PC-9 (cell line): ENCODE data around the gene ELMO1. TPM values are rescaled to one million over a fixed set of nuclear protein-coding genes. Genes with fewer than 3 reads are reported as not detected.

Experiments used
- BruUV-seq: library from RNA; stranded (reverse); fragments of 400-500 nt; replicated peaks from 2 replicates; lab custom pipeline; 2021; lab: Mats Ljungman, UMichigan
- CTCF ChIA-PET: fragments of 300-600 bp; sonication (Branson Sonifier 250); formaldehyde crosslinking; loops from one replicate; lab custom pipeline; 2022; ENCODE audit warnings: antibody characterized with exemption; lab: Charles Lee
- POLR2A ChIA-PET: fragments of 300-600 bp; sonication (Branson Sonifier 250); formaldehyde crosslinking; loops from one replicate; lab custom pipeline; 2022; ENCODE audit warnings: antibody characterized with exemption; ENCODE audit not compliant: unreplicated experiment; lab: Charles Lee
- DNase-seq, 2 experiments: peaks; one replicate each; pipeline versions ENCODE4 v3.0.0 to v3.0.0-alpha.2; 2015 to 2022; ENCODE audit warnings: mixed read lengths in 1 of 2
- H2AFZ ChIP-seq: fragments of 200-600 bp; sonication (generic); 2 replicates; pipeline ENCODE4 v1.8.1; 2017; ENCODE audit warnings: antibody characterized with exemption
- H3F3A ChIP-seq: fragments of 200-600 bp; sonication (generic); 2 replicates; pipeline ENCODE4 v1.8.1; 2017; ENCODE audit warnings: antibody characterized with exemption, mild to moderate bottlenecking, low read depth; ENCODE audit not compliant: insufficient read depth
- H3K27ac ChIP-seq: fragments of 200-600 bp; sonication (generic); 2 replicates; pipeline ENCODE4 v1.6.1; 2016; ENCODE audit warnings: mixed run types
- H3K27me3 ChIP-seq: fragments of 200-600 bp; sonication (generic); 2 replicates; pipeline ENCODE4 v1.6.1; 2016; ENCODE audit warnings: low read depth, mixed run types; ENCODE audit not compliant: insufficient read depth
- H3K36me3 ChIP-seq: fragments of 200-600 bp; sonication (generic); 2 replicates; pipeline ENCODE4 v1.6.1; 2016; ENCODE audit warnings: low read depth, mixed run types
- H3K4me1 ChIP-seq: fragments of 200-600 bp; sonication (generic); replicated peaks from 2 replicates; pipeline ENCODE4 v1.6.1; 2016; ENCODE audit warnings: mixed run types; ENCODE audit not compliant: insufficient read depth
- H3K4me2 ChIP-seq: fragments of 200-600 bp; sonication (generic); 2 replicates; pipeline ENCODE4 v1.6.1; 2017; ENCODE audit warnings: mixed run types
- H3K4me3 ChIP-seq: fragments of 200-600 bp; sonication (generic); 2 replicates; pipeline ENCODE4 v1.6.1; 2016; ENCODE audit warnings: mixed run types
- H3K79me2 ChIP-seq: fragments of 200-600 bp; sonication (generic); 2 replicates; pipeline ENCODE4 v1.6.1; 2017; ENCODE audit warnings: low read depth, mixed run types
- H3K9me2 ChIP-seq: fragments of 200-600 bp; sonication (generic); 2 replicates; pipeline ENCODE4 v1.8.1; 2017; ENCODE audit warnings: mild to moderate bottlenecking; ENCODE audit not compliant: insufficient read depth
- H3K9me3 ChIP-seq: fragments of 200-600 bp; sonication (generic); 2 replicates; pipeline ENCODE4 v1.8.1; 2016; ENCODE audit warnings: low read depth; ENCODE audit not compliant: insufficient read depth
- H4K20me1 ChIP-seq: fragments of 200-600 bp; sonication (generic); 2 replicates; pipeline ENCODE4 v1.8.1; 2017; ENCODE audit not compliant: insufficient read depth
- EZH2 ChIP-seq: fragments of 200-600 bp; sonication (generic); IDR thresholded peaks from 2 replicates; pipeline ENCODE4 v1.8.0; 2017; ENCODE audit warnings: antibody characterized with exemption, low read depth
- intact Hi-C: fragments of 100-400 bp; cut with micrococcal nuclease; formaldehyde crosslinking; loops from one replicate; pipeline ENCODE4 v1.10.0; 2022; ENCODE audit not compliant: unreplicated experiment
- total RNA-seq: library from RNA; stranded (reverse); gene quantifications from 2 replicates; pipeline ENCODE4 v1.2.3, GENCODE V29; 2021
- TF ChIP-seq, protein P1 (sequence below): fragments of 200-600 bp; sonication (generic); conservative IDR thresholded peaks from 2 replicates; pipeline ENCODE4 v1.6.1; 2017; ENCODE audit warnings: mixed run types, antibody characterized with exemption, mild to moderate bottlenecking, moderate library complexity

Gene ELMO1
- total RNA-seq, 1 experiment from 2014 or later, result 4.8 TPM

DNA sequence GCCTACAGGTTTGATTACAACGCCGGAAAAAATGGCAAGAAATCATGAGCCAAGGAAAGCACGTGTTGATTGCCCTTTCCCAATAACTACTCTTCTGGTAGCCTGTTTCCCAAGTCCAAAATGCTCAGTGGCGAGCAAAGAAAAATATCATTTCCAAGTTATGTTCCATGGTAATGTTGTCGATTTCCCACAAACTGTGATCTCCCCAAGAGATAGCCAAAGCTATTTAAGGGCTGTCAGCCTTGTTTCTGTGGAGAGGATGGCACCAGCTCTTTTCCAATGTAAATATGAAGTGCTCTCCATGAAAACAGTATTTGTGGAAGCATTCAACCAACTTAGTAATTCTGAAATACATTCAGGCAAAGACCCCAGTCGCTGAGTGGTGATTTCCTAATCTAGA lies 491.9 kb downstream of the ELMO1 start:
- BruUV-seq, result no TSS peak
- TF ChIP-seq, protein P1, sequence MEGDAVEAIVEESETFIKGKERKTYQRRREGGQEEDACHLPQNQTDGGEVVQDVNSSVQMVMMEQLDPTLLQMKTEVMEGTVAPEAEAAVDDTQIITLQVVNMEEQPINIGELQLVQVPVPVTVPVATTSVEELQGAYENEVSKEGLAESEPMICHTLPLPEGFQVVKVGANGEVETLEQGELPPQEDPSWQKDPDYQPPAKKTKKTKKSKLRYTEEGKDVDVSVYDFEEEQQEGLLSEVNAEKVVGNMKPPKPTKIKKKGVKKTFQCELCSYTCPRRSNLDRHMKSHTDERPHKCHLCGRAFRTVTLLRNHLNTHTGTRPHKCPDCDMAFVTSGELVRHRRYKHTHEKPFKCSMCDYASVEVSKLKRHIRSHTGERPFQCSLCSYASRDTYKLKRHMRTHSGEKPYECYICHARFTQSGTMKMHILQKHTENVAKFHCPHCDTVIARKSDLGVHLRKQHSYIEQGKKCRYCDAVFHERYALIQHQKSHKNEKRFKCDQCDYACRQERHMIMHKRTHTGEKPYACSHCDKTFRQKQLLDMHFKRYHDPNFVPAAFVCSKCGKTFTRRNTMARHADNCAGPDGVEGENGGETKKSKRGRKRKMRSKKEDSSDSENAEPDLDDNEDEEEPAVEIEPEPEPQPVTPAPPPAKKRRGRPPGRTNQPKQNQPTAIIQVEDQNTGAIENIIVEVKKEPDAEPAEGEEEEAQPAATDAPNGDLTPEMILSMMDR, result no peak
- TF ChIP-seq EZH2, result no peak

GRCh38 chr7:36955456-36956129 lies 493.1 kb downstream of the ELMO1 start:
- H2AFZ ChIP-seq, result no peak overlapping the region

More for the DNA sequence above, 491.9 kb downstream of the ELMO1 start:
- no peak for DNase-seq
- H3K9me3 ChIP-seq, result no peaks in the 10 kb centered on the region
- H2AFZ ChIP-seq, result no peak overlapping the region
- intact Hi-C loops, result no loop called here
- ChIA-PET POLR2A (no interaction called here), CTCF (no interaction called here)
- H3K4me2 ChIP-seq, result no peak overlapping the region
- H3K27me3 ChIP-seq, result peaks cover 7% of the 10 kb centered on the region; the same call in 1 of the 2 replicates
- H3K9me2 ChIP-seq, result no peaks in the 10 kb centered on the region
- H4K20me1 ChIP-seq, result no peaks in the 10 kb centered on the region
- H3K4me3 ChIP-seq, result no peak overlapping the region
- H3K36me3 ChIP-seq, result no peaks in the 10 kb centered on the region
- no peaks in the 10 kb centered on the region for H3F3A ChIP-seq
- no peak overlapping the region for H3K27ac ChIP-seq
- no peaks in the 10 kb centered on the region for H3K79me2 ChIP-seq
- H3K4me1 ChIP-seq, result no peaks in the 10 kb centered on the region

DNA sequence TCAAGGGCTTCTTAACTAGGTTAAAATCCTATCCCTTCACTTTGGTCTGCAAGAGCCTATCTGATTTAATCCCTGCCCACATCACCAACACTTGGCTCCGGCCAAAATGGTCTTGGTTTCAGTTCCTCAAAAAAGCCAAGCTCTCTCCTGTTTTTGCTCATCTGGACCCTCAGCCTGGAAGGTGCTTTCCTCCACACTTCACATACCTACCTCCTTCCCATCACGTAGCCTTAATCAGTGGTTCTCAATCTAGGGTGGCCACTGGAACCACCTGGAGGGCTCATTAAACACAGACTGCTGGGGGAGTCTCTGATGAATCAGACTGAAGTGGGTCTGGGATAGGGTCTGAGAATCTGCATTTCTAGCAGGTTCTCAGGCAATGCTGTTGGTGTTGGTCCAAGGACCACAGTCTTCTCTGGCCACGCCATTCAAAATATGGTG lies 497.4 kb downstream of the ELMO1 start:
- Histone ChIP-seq H3K79me2 (no peaks in the 10 kb centered on the region), H3F3A (no peaks in the 10 kb centered on the region), H3K4me1 (no peaks in the 10 kb centered on the region), H3K4me2 (no peak overlapping the region), H3K36me3 (no peaks in the 10 kb centered on the region), H3K9me2 (no peaks in the 10 kb centered on the region), H3K27ac (no peak overlapping the region), H4K20me1 (no peaks in the 10 kb centered on the region), H3K27me3 (no peaks in the 10 kb centered on the region), H3K4me3 (no peak overlapping the region), H2AFZ (no peak overlapping the region), H3K9me3 (no peaks in the 10 kb centered on the region)
- TF ChIP-seq EZH2, result no peak
- TF ChIP-seq, protein P1, result no peak
- ChIA-PET POLR2A (interaction anchor here (0.5 kb wide), 1 partner anchor 1053 kb away, joined by 6 read pairs; no protein-coding TSS in a partner anchor), CTCF (no interaction called here)
- no peak for DNase-seq
- intact Hi-C loops, result no loop called here
- BruUV-seq, result no TSS peak

More at GRCh38 chr7:36955456-36956129, 493.1 kb downstream of the ELMO1 start:
- DNase-seq, result no peak
- Histone ChIP-seq H3K27me3 (peaks cover 7% of the 10 kb centered on the region; the same call in 1 of the 2 replicates), H3K9me3 (no peaks in the 10 kb centered on the region), H3K4me1 (no peaks in the 10 kb centered on the region), H3K79me2 (no peaks in the 10 kb centered on the region), H4K20me1 (no peaks in the 10 kb centered on the region), H3K9me2 (no peaks in the 10 kb centered on the region), H3K4me3 (no peak overlapping the region), H3F3A (no peaks in the 10 kb centered on the region), H3K36me3 (no peaks in the 10 kb centered on the region), H3K27ac (no peak overlapping the region), H3K4me2 (no peak overlapping the region)
- CTCF ChIA-PET, result no interaction called here
- BruUV-seq, result no TSS peak
- intact Hi-C loops, result no loop called here
- TF ChIP-seq EZH2, result no peak
- TF ChIP-seq, protein P1, result no peak
- POLR2A ChIA-PET, result no interaction called here
